Neutrophil (primary cell): ENCODE data around the gene GSC2.

Source experiments
- H3K27ac ChIP-seq: fragments of 200-600 bp; sonication (generic); 2 replicates; pipeline ENCODE4 v1.5.1; 2016; ENCODE audit warnings: mild to moderate bottlenecking, moderate library complexity
- H3K27me3 ChIP-seq: fragments of 200-600 bp; sonication (generic); 2 replicates; pipeline ENCODE4 v1.6.0; 2016; ENCODE audit warnings: mild to moderate bottlenecking
- H3K36me3 ChIP-seq: fragments of 200-600 bp; sonication (generic); 2 replicates; pipeline ENCODE4 v1.5.1; 2017
- H3K4me1 ChIP-seq, 2 experiments: fragments of 200-600 bp in 1 of 2; sonication (generic) in 1 of 2; 1 replicate in 1 of 2; 2 replicates in 1 of 2; pipeline versions ENCODE4 v1.5.1 to v1.6.1; 2013 to 2016; ENCODE audit warnings: low read depth in 1 of 2, low read length in 1 of 2, mild to moderate bottlenecking in 1 of 2, moderate library complexity in 1 of 2; ENCODE audit not compliant: control insufficient read depth in 1 of 2, insufficient read depth in 1 of 2
- H3K4me3 ChIP-seq, 2 experiments: fragments of 200-600 bp in 1 of 2; sonication (generic) in 1 of 2; 1 replicate in 1 of 2; 2 replicates in 1 of 2; pipeline ENCODE4 v1.5.1; 2013 to 2016; ENCODE audit warnings: low read depth in 1 of 2, low read length in 1 of 2, mild to moderate bottlenecking in 1 of 2, moderate library complexity in 1 of 2
- H3K9me3 ChIP-seq: fragments of 200-600 bp; sonication (generic); 2 replicates; pipeline ENCODE4 v1.5.1; 2016
- CTCF ChIP-seq: fragments of 200-600 bp; sonication (generic); IDR thresholded peaks from 2 replicates; pipeline ENCODE4 v1.5.1; 2016; ENCODE audit warnings: antibody characterized with exemption

Gene GSC2

GRCh38 chr22:19194766-19195536 is 44.9 kb upstream of the GSC2 start:
- Histone ChIP-seq H3K4me3 (no peak overlapping the region), H3K27me3 (no peaks in the 10 kb centered on the region), H3K36me3 (peaks cover 97% of the 10 kb centered on the region), H3K4me1 (no peaks in the 10 kb centered on the region), H3K9me3 (no peaks in the 10 kb centered on the region), H3K27ac (peak overlapping the region; percentile 45)
- TF ChIP-seq CTCF, result no peak

- H3K4me1 ChIP-seq, result no peaks in the 10 kb centered on the region
- no peak overlapping the region for H3K27ac ChIP-seq
- no peak for TF ChIP-seq CTCF
- no peaks in the 10 kb centered on the region for H3K27me3 ChIP-seq
- H3K4me3 ChIP-seq, result no peak overlapping the region
- no peaks in the 10 kb centered on the region for H3K9me3 ChIP-seq
- H3K36me3 ChIP-seq, result peaks cover 97% of the 10 kb centered on the region
Measured at GRCh38 chr22:19193879-19194278, 43.8 kb upstream of the GSC2 start.

GRCh38 chr22:19187716-19188563 is 37.8 kb upstream of the GSC2 start:
- no peaks in the 10 kb centered on the region for H3K9me3 ChIP-seq
- no peak overlapping the region for H3K4me3 ChIP-seq
- peaks cover 96% of the 10 kb centered on the region for H3K36me3 ChIP-seq
- no peak for TF ChIP-seq CTCF
- H3K27ac ChIP-seq, result no peak overlapping the region
- H3K4me1 ChIP-seq, result no peaks in the 10 kb centered on the region
- no peaks in the 10 kb centered on the region for H3K27me3 ChIP-seq

GRCh38 chr22:19184276-19184997 is 34.3 kb upstream of the GSC2 start:
- Histone ChIP-seq H3K4me3 (no peak overlapping the region), H3K4me1 (peaks cover 5 to 6% of the 10 kb centered on the region in 2 experiments), H3K9me3 (no peaks in the 10 kb centered on the region), H3K27ac (no peak overlapping the region), H3K27me3 (no peaks in the 10 kb centered on the region), H3K36me3 (peaks cover 97% of the 10 kb centered on the region)
- no peak for TF ChIP-seq CTCF

GRCh38 chr22:19183216-19183615 is 33.1 kb upstream of the GSC2 start:
- no peak for TF ChIP-seq CTCF
- no peaks in the 10 kb centered on the region for H3K9me3 ChIP-seq

More at GRCh38 chr22:19183216-19183615, 33.1 kb upstream of the GSC2 start:
- Histone ChIP-seq H3K27ac (no peak overlapping the region), H3K4me3 (no peak overlapping the region), H3K4me1 (peaks cover 13% of the 10 kb centered on the region in 2 experiments), H3K27me3 (peaks cover 2% of the 10 kb centered on the region), H3K36me3 (peaks cover 85% of the 10 kb centered on the region)
